HG02588 (cell line): ENCODE data around the gene AVL9.
"Not testable (repeated sequence)": the region's sequence is repeated elsewhere in the genome, so short reads cannot be mapped to it uniquely, and the experiment has no call there.

ENCODE experiments used
- ATAC-seq: cut with Tn5 transposase; IDR thresholded peaks from one replicate; pipeline ENCODE4 v1.9.1; 2021; ENCODE audit warnings: mild to moderate bottlenecking, moderate library complexity; ENCODE audit not compliant: unreplicated experiment

AVL9 gene

GRCh38 chr7:32634798-32635393 lies 139.6 kb downstream of the AVL9 start:
- ATAC-seq: not testable (repeated sequence)

- not testable (repeated sequence) for ATAC-seq
Observed at GRCh38 chr7:32636725-32637462, 141.6 kb downstream of the AVL9 start.

GRCh38 chr7:32637611-32638010 lies 142.3 kb downstream of the AVL9 start:
- not testable (repeated sequence) for ATAC-seq
